Naive thymus-derived CD8-positive, alpha-beta T cell (primary cell): ENCODE results near the gene ANKS1B. TPM values are rescaled to one million over a fixed set of nuclear protein-coding genes. Genes with fewer than 3 reads are reported as not detected.
"Not testable (repeated sequence)": the region's sequence is repeated elsewhere in the genome, so short reads cannot be mapped to it uniquely, and the experiment has no call there.

ENCODE experiments used
- ATAC-seq, 2 donors: fragments of 150-1000 bp; cut with Tn5 transposase in 1 of 2; sonication (Bioruptor Pico), chemical (Tn5 transposase) in 1 of 2; 1 replicate in 1 of 2; 2 replicates in 1 of 2; pipeline ENCODE4 v1.10.0; 2021; ENCODE audit warnings: mild to moderate bottlenecking in 2 of 2, moderate library complexity in 2 of 2
- POLR2A ChIA-PET: fragments of 350-600 bp; sonication (Branson Sonifier 250); formaldehyde crosslinking; loops from one replicate; lab custom pipeline; 2021; ENCODE audit warnings: antibody characterized with exemption; lab: Charles Lee
- DNase-seq, 10 donors: peaks; one replicate each; pipeline versions ENCODE4 v3.0.0 to v3.0.0-alpha.2; 2020 to 2022
- H3K27ac Mint-ChIP-seq, 10 donors: one replicate each; pipeline ENCODE4 v1.8.0; 2020 to 2022; ENCODE audit warnings: mild to moderate bottlenecking in 10 of 10, mixed read lengths in 10 of 10, moderate library complexity in 4 of 10, inconsistent platforms in 1 of 10
- H3K27me3 Mint-ChIP-seq, 5 donors: one replicate each; pipeline ENCODE4 v1.8.0; 2021 to 2022; ENCODE audit warnings: mixed read lengths in 5 of 5
- H3K36me3 Mint-ChIP-seq, 3 donors: one replicate each; pipeline ENCODE4 v1.8.0; 2020 to 2022; ENCODE audit warnings: mixed read lengths in 3 of 3, mild to moderate bottlenecking in 2 of 3, inconsistent platforms in 1 of 3
- H3K4me1 Mint-ChIP-seq, 4 donors: one replicate each; pipeline ENCODE4 v1.8.0; 2021 to 2022; ENCODE audit warnings: mixed read lengths in 4 of 4
- H3K4me3 Mint-ChIP-seq, 10 donors: one replicate each; pipeline ENCODE4 v1.8.0; 2020 to 2022; ENCODE audit warnings: mild to moderate bottlenecking in 10 of 10, mixed read lengths in 10 of 10, moderate library complexity in 6 of 10, inconsistent platforms in 1 of 10
- H3K9me3 Mint-ChIP-seq, 9 donors: one replicate each; pipeline ENCODE4 v1.8.0; 2020 to 2022; ENCODE audit warnings: mixed read lengths in 9 of 9, mild to moderate bottlenecking in 3 of 9, inconsistent platforms in 1 of 9, moderate library complexity in 1 of 9
- polyA plus RNA-seq, 3 donors: library from polyadenylated mRNA; unstranded; fragments of 300-500 nt; fragmentation: Illumina TruSeq; gene quantifications; one replicate each; pipeline ENCODE4 v1.2.3, GENCODE V29; 2021
- total RNA-seq, 8 experiments: library from RNA in 2 of 8; stranded (reverse) in 2 of 8; gene quantifications; one replicate each; pipeline ENCODE4 v1.2.3 and lab custom pipeline; 2021 to 2026

The ANKS1B gene
- total and polyA plus RNA-seq, 5 experiments from 2014 or later, result not detected

DNA sequence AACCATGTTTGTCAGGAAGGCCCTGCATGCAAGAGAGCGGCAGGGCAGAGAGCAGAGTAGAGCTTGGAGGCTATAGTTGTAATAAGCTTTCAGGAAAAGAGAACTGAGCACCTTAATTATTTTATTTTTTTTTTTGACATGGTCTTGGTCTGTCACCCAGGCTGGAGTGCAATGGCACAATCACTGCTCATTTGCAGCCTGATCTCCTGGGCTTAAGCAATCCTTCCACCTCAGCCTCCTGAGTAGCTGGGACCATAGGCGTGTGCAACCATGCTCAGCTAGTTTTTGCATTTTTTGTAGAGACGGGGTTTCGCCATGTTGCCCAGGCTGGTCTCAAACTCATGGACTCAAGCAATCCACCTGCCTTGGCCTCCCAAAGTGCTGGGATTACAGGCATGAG is 950.5 kb downstream of the ANKS1B start:
- ATAC-seq, H3K4me3 Mint-ChIP-seq, H3K27ac Mint-ChIP-seq, H3K36me3 Mint-ChIP-seq, DNase-seq, POLR2A ChIA-PET, H3K9me3 Mint-ChIP-seq, H3K4me1 Mint-ChIP-seq: not testable (repeated sequence)
- H3K27me3 Mint-ChIP-seq, result peaks cover 0 to 15% (median 3%) of the 10 kb centered on the region in 5 donors

DNA sequence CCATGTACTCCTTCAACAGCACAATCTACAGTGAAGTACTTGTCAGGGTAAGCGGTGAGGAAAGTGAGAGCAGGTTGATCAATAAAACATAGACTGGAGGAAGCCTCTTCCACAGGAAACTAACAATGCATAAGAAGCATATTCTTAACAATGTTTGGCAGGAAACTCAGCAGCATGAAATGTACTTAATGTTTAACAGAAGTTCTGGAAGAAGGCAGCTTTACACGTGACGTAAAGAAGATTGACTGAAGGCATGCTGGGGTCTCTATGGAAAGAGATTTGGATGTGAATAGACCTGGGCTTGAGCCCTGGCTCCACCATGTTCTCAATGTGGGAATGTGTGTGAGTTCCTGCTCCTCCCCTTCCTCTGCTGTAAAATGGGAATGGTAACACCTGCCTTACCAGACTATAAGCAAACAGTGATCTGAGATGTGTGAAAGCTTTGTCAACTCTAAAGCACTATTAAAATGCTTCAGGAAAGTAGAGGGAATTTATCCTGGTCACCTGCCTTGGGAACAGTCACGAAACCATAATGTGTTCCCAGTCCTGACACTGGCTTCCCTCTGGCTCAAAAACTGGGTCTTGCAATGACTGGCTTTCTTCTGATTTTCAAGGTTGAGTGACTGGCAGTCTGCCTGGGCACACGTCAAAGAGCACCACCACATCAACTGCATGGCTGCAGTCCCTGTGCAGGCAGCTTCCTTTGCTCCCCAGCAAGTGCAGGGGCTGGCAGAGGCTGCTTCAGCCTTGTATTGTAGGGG is 955.0 kb downstream of the ANKS1B start:
- no peak for DNase-seq
- H3K4me3 Mint-ChIP-seq, result no peak overlapping the region

DNA sequence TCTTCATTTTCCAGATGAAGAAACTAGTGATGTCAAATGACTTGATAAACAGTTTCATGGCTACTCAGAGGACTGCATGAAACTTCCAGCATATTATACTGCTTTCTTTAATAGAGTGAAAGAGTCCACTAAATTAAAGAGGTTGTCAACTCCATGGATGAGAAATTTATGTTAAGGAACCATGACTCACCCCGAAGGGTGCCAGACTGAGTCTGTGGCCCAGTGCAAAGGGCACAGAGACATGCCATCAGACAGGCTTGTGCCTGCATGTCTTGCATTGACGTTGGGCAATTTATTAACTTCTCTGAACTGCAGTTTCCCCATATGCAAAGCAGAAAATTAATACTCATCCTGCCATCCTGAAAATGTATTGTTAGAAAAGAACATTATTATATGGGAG is 957.3 kb downstream of the ANKS1B start:
- DNase-seq (no peak), ATAC-seq (no peak)
- Mint-ChIP-seq H3K27me3 (peaks cover 3 to 25% (median 4%) of the 10 kb centered on the region in 5 donors), H3K4me1 (no peaks in the 10 kb centered on the region), H3K9me3 (peaks cover 0 to 5% (median 0%) of the 10 kb centered on the region in 9 donors), H3K27ac (no peak overlapping the region), H3K36me3 (peaks cover 0 to 4% (median 0%) of the 10 kb centered on the region in 3 donors), H3K4me3 (no peak overlapping the region)
- POLR2A ChIA-PET, result no interaction called here

More for the DNA sequence above, 955.0 kb downstream of the ANKS1B start:
- Mint-ChIP-seq H3K27me3 (peaks cover 3 to 19% (median 4%) of the 10 kb centered on the region in 5 donors), H3K9me3 (peaks cover 0 to 5% (median 0%) of the 10 kb centered on the region in 9 donors), H3K36me3 (peaks cover 0 to 5% (median 0%) of the 10 kb centered on the region in 3 donors), H3K27ac (no peak overlapping the region), H3K4me1 (no peaks in the 10 kb centered on the region)
- no peak for ATAC-seq
- POLR2A ChIA-PET, result no interaction called here

DNA sequence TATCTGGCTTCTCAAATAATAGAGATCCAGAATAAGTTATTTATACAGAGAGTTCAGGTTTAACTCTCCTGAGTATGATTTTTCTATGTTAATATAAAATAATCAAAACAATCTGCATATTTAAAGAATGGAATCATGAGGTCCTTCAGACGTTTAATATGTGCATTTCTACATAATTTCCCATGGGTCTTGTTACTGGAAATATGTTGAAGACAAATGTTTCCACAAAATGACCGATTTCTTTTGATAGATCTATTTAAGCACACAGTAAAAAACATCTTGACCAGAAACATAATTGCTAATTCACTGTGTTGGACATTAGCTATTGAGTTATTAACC is 957.7 kb downstream of the ANKS1B start:
- POLR2A ChIA-PET, result no interaction called here
- Mint-ChIP-seq H3K4me3 (no peak overlapping the region), H3K27ac (no peak overlapping the region), H3K4me1 (no peaks in the 10 kb centered on the region), H3K9me3 (peaks cover 0 to 4% (median 0%) of the 10 kb centered on the region in 9 donors), H3K36me3 (no peaks in the 10 kb centered on the region), H3K27me3 (peaks cover 3 to 25% (median 4%) of the 10 kb centered on the region in 5 donors)
- no peak for ATAC-seq
- no peak for DNase-seq

DNA sequence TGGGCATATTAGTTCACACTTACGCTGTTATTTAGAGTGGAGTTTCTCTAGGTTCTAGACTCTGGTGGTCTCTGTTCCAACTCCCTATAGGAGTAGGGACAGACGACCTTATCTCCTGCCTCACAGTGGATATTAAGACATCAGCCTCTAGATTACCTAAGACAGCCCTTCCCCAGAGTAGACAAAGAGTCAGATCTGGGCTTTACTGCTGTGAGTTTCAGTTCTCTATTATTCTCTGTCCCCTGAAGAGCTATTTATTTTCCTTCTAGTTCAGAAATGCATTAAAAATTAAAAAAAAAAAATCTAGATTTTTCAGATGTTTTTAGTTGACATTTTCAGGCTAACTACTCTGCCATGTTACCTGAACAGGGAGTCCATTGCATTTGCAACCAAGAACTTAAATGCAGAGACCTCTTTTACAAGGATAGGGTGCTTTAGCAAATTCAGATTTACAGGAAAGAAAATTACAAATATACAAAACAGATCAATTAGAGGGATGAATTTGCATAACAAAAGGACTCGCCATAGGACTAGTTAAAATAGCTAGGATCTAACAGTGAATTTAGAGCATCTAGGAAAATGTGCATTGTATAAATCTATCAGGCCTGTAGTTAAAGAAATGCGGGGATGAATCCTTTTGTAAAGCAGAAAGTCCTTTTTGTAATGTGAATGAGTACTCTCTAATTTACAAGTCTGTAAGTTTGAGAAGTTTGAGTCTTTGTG is 958.2 kb downstream of the ANKS1B start:
- no peak for ATAC-seq
- Mint-ChIP-seq H3K9me3 (peaks cover 0 to 3% (median 0%) of the 10 kb centered on the region in 9 donors), H3K27ac (no peak overlapping the region), H3K4me1 (no peaks in the 10 kb centered on the region), H3K27me3 (peaks cover 3 to 25% (median 4%) of the 10 kb centered on the region in 5 donors), H3K36me3 (no peaks in the 10 kb centered on the region), H3K4me3 (no peak overlapping the region)
- POLR2A ChIA-PET, result no interaction called here
- DNase-seq, result no peak

DNA sequence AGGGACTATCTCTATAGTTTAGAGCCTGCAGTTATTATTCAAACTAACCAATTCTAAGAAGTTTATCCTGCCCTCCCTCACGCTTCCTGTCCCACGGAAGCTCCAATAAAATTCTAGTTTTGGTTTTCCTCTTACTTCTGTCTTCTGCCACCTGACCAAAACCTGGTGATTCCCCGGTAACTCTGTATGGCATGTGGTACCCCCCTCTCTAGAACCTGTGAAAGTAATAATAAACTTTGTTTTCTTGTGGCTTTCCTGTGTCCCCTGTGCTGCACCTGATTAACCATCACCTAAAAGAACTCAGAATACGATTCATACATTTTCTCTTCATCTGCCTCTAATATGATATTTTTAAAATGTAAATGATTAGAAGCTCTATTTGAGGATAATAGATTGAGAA is 959.9 kb downstream of the ANKS1B start:
- peaks cover 0 to 2% (median 0%) of the 10 kb centered on the region in 9 donors for H3K9me3 Mint-ChIP-seq
- peaks cover 0 to 15% (median 6%) of the 10 kb centered on the region in 5 donors for H3K27me3 Mint-ChIP-seq
- no peak for ATAC-seq
- POLR2A ChIA-PET, result no interaction called here
- no peak overlapping the region for H3K27ac Mint-ChIP-seq
- H3K4me1 Mint-ChIP-seq, result no peaks in the 10 kb centered on the region
- DNase-seq, result no peak
- no peaks in the 10 kb centered on the region for H3K36me3 Mint-ChIP-seq
- no peak overlapping the region for H3K4me3 Mint-ChIP-seq

DNA sequence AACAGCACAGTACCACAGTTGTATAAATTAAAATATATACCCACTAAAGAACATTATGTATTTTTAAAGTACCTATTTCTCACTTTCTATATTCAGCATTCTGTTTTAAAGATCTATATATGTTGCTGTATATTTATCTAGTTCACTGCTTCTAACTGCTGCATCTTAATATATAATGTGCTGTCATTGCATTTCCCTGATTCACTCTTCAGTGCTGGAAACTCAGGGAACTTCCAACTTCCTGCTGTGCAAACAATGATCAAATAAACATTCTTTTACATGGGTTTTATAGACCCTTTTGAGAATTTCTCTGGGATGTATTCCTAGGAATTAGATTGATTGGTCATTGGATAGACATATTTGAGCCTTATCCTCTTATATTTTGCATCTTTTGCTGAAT is 960.5 kb downstream of the ANKS1B start:
- ATAC-seq (no peak), DNase-seq (no peak)
- H3K27ac Mint-ChIP-seq, result no peak overlapping the region
- no peaks in the 10 kb centered on the region for H3K4me1 Mint-ChIP-seq
- POLR2A ChIA-PET, result no interaction called here
- no peak overlapping the region for H3K4me3 Mint-ChIP-seq
- peaks cover 0 to 2% (median 0%) of the 10 kb centered on the region in 9 donors for H3K9me3 Mint-ChIP-seq
- no peaks in the 10 kb centered on the region for H3K36me3 Mint-ChIP-seq
- H3K27me3 Mint-ChIP-seq, result peaks cover 0 to 15% (median 6%) of the 10 kb centered on the region in 5 donors

DNA sequence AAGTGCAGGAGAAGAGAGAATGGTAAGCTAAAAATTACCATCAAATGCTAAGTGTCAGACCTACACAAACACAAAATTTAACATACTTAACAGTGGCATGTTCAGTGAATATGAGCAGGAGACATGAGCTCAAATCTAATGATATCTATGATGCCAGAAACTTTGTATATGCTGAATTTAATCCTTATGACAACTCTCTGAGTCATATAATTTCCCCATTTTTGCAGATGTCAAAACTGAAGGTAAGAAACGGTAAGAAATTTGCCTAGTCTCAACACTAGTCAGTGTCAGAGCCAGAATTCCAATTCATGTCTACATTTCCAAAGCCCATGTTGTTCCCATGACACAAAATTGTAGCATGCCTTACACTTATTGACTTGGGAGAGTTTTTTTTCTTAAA is 963.9 kb downstream of the ANKS1B start:
- Mint-ChIP-seq H3K27me3 (peaks cover 0 to 15% (median 6%) of the 10 kb centered on the region in 5 donors), H3K4me1 (no peaks in the 10 kb centered on the region), H3K4me3 (no peak overlapping the region), H3K36me3 (no peaks in the 10 kb centered on the region), H3K9me3 (peaks cover 0 to 9% (median 0%) of the 10 kb centered on the region in 9 donors), H3K27ac (no peak overlapping the region)
- DNase-seq (no peak), ATAC-seq (no peak)
- POLR2A ChIA-PET, result no interaction called here

DNA sequence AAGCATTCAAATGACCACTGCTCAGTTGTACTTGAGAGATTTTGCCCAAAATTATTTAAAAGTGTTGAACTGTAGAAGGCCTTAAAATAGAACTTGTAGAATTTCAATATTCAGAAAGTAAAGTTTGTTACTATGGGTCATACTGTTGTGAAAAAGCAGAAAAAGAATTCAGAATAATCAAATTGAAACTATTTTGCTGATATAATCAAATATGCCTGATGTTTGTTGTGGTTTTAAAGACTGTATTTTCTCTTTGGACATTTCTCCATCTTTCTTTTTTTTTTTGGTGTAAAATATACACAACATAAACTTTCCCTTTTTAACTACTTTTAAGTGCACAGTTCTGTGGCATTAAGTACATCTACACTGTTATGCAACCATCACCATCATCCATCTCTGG is 964.9 kb downstream of the ANKS1B start:
- DNase-seq (no peak), ATAC-seq (no peak)
- no peaks in the 10 kb centered on the region for H3K36me3 Mint-ChIP-seq
- POLR2A ChIA-PET, result no interaction called here
- no peak overlapping the region for H3K4me3 Mint-ChIP-seq
- H3K27ac Mint-ChIP-seq, result no peak overlapping the region
- H3K4me1 Mint-ChIP-seq, result no peaks in the 10 kb centered on the region
- H3K9me3 Mint-ChIP-seq, result peaks cover 0 to 12% (median 2%) of the 10 kb centered on the region in 9 donors
- H3K27me3 Mint-ChIP-seq, result peaks cover 0 to 6% (median 3%) of the 10 kb centered on the region in 5 donors

DNA sequence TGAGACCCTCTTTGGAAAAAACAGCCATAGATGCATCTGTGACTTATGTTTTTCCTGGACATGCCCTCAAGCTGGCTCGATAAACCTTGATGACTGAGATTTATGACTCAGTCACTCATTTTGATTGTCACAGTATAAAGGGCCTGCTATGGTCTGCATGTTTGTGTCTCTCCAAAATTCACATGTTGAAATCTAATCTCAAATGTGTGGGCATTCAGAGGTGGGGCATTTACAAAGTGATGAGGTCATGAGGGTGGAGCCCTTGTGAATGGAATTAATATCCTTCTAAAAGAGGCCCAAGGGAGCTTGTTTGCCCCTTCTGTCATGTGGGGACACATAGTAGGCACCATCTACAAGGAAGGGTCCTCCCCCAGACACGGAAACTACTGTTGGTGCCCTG is 966.8 kb downstream of the ANKS1B start:
- H3K4me3 Mint-ChIP-seq, result no peak overlapping the region
- ATAC-seq (no peak), DNase-seq (no peak)
- POLR2A ChIA-PET, result no interaction called here
- H3K27me3 Mint-ChIP-seq, result peaks cover 0 to 3% (median 3%) of the 10 kb centered on the region in 5 donors
- H3K4me1 Mint-ChIP-seq, result no peaks in the 10 kb centered on the region
- no peak overlapping the region for H3K27ac Mint-ChIP-seq
- peaks cover 0 to 14% (median 3%) of the 10 kb centered on the region in 9 donors for H3K9me3 Mint-ChIP-seq
- no peaks in the 10 kb centered on the region for H3K36me3 Mint-ChIP-seq

DNA sequence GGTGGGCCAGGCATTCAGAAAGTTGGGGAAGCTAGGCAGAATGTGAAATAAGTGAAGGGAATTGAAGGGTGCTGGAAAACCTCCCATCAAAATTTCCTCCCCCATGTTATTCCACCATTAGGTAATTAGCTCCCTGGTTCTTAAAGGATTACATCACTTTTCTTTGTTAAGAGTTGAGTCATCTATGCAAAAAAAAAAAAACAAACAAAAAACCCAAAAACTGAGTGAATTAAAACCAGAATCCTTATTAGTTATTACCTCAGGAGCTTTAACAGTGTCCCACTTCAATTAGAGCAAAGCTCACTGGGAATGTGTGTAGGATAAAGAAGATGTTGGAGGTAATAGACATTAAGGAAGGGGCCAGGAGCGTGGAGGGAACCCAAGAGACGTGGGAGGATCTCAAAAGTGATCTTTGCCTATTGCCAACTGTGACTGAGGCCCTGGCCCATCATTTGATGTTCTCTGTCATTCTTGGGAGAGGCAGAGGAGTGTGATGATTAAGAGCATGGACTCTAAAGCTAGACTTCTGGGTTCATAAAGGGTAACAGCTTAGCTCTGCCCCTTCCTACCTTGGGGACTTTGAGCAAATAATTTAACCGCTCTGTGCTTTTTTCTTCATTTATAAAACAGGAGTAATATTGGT is 975.0 kb downstream of the ANKS1B start:
- peaks cover 0 to 5% (median 0%) of the 10 kb centered on the region in 9 donors for H3K9me3 Mint-ChIP-seq
- DNase-seq (no peak), ATAC-seq (no peak)
- H3K27ac Mint-ChIP-seq, result peak overlapping the region in 1 of 10 donors; percentile 70
- H3K27me3 Mint-ChIP-seq, result peaks cover 3 to 22% (median 7%) of the 10 kb centered on the region in 5 donors
- H3K4me3 Mint-ChIP-seq, result no peak overlapping the region
- H3K4me1 Mint-ChIP-seq, result no peaks in the 10 kb centered on the region
- no peaks in the 10 kb centered on the region for H3K36me3 Mint-ChIP-seq
- POLR2A ChIA-PET, result no interaction called here

DNA sequence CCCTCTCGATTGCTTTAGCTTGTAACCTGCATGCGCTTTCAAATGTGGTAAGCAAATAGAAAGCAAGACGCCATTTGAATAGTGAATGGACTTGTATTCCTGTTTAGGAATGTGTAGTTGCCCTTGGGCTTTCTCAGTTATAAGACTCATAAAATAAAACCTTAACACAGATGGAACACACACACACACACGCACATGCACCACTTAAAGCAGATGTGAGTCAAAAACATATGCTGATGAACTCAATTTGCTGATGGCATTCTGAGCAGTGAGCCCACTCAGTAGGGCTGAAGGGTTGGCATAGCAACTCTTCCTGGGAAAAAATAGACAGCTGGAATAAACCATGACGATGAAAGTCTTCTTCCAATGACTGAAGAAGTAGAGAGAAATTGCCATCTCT is 979.1 kb downstream of the ANKS1B start:
- Mint-ChIP-seq H3K27ac (no peak overlapping the region), H3K9me3 (peaks cover 0 to 5% (median 0%) of the 10 kb centered on the region in 9 donors), H3K27me3 (peaks cover 0 to 14% (median 3%) of the 10 kb centered on the region in 5 donors), H3K4me3 (no peak overlapping the region), H3K36me3 (no peaks in the 10 kb centered on the region), H3K4me1 (no peaks in the 10 kb centered on the region)
- ATAC-seq, result no peak
- no peak for DNase-seq
- POLR2A ChIA-PET, result no interaction called here
